Osteocyte (in vitro differentiated cells): Measurements from ENCODE around the gene PAOX. TPM values are rescaled to one million over a fixed set of nuclear protein-coding genes. Genes with fewer than 3 reads are reported as not detected.
A peak's percentile ranks its signal among the peaks of the same experiment; 100 is the strongest.

Source experiments
- DNase-seq: peaks from one replicate; pipeline ENCODE4 v3.0.0; 2021; ENCODE audit warnings: mixed read lengths; ENCODE audit not compliant: unreplicated experiment; ENCODE audit errors: extremely low spot score
- H3K27ac Mint-ChIP-seq: one replicate; pipeline ENCODE4 v1.8.0; 2021; ENCODE audit warnings: mild to moderate bottlenecking, mixed read lengths; ENCODE audit not compliant: unreplicated experiment
- H3K27me3 Mint-ChIP-seq: one replicate; pipeline ENCODE4 v1.8.0; 2021; ENCODE audit warnings: mixed read lengths; ENCODE audit not compliant: unreplicated experiment
- H3K36me3 Mint-ChIP-seq: one replicate; pipeline ENCODE4 v1.8.0; 2021; ENCODE audit warnings: mixed read lengths; ENCODE audit not compliant: unreplicated experiment
- H3K4me1 Mint-ChIP-seq: one replicate; pipeline ENCODE4 v1.8.0; 2021; ENCODE audit warnings: mixed read lengths; ENCODE audit not compliant: unreplicated experiment
- H3K4me3 Mint-ChIP-seq: one replicate; pipeline ENCODE4 v1.8.0; 2021; ENCODE audit warnings: mild to moderate bottlenecking, moderate library complexity, mixed read lengths; ENCODE audit not compliant: unreplicated experiment
- H3K9me3 Mint-ChIP-seq: one replicate; pipeline ENCODE4 v1.8.0; 2021; ENCODE audit warnings: mixed read lengths; ENCODE audit not compliant: unreplicated experiment
- total RNA-seq: library from RNA; stranded (reverse); gene quantifications from 2 replicates; pipeline ENCODE4 v1.2.1, GENCODE V29; 2021
- TF ChIP-seq, protein P1 (sequence below): fragments of 200-600 bp; sonication (generic); IDR thresholded peaks from 2 replicates; pipeline ENCODE4 v1.5.0; 2021; ENCODE audit warnings: antibody characterized with exemption, mild to moderate bottlenecking, moderate library complexity

Gene PAOX
- total RNA-seq, 1 donor from 2014 or later: 8.7 TPM

DNA sequence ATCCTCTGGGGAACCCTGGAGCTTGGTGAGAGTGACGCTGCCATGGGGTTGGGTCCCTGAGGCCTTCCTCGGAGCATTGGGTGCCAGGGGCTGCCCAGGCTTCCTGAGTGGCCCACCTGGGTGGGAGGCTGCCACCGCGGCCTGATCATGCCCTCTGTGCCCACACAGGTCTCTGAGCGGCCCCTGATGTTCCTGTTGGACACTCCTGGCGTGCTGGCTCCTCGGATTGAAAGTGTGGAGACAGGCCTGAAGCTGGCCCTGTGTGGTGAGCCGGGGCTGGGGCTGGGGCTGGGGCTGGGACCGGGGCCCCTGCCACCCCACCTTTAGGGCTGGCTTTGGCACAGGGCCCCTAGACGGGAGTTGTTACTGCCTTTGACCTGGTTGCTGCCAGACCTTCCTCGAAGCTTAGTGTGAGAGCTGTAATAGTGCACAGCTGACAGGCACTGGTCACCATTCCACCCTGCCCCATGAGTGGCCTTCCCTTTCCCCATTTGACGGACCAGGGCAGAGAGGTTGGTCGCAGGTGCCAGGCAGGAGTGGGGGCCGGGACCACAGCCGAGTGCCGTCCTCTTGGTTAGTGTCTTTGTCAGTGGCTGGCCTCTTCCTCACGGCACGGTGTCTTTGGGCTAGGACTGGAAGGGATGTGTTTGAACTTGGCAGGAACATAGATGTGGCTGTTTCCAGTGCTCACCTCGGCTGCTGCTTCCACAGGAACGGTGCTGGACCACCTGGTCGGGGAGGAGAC lies 23.1 kb downstream of the PAOX start:
- H3K36me3 Mint-ChIP-seq: peaks cover 64% of the 10 kb centered on the region
- H3K27ac Mint-ChIP-seq: no peak overlapping the region
- H3K4me3 Mint-ChIP-seq: no peak overlapping the region

DNA sequence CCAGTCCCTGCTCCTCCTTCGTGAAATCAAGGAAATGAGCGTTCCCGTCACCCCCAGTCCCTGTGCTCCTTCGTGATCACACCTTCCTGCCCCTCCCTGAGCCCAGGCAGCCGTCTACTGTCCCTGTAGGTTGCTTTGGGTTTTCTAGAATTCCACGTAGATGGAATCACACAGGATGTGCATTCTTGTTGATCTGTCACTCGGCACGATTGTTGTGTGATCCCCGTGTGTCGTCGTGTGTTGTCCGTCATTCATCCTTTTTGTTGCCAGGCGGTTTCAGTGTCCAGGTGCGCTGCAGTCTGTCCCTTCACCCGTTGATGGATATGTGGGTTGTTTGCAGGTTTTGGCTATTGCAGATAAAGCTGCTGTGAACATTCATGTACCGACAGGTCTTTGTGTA lies 24.3 kb downstream of the PAOX start:
- H3K9me3 Mint-ChIP-seq: peaks cover 7% of the 10 kb centered on the region
- TF ChIP-seq, protein P1, sequence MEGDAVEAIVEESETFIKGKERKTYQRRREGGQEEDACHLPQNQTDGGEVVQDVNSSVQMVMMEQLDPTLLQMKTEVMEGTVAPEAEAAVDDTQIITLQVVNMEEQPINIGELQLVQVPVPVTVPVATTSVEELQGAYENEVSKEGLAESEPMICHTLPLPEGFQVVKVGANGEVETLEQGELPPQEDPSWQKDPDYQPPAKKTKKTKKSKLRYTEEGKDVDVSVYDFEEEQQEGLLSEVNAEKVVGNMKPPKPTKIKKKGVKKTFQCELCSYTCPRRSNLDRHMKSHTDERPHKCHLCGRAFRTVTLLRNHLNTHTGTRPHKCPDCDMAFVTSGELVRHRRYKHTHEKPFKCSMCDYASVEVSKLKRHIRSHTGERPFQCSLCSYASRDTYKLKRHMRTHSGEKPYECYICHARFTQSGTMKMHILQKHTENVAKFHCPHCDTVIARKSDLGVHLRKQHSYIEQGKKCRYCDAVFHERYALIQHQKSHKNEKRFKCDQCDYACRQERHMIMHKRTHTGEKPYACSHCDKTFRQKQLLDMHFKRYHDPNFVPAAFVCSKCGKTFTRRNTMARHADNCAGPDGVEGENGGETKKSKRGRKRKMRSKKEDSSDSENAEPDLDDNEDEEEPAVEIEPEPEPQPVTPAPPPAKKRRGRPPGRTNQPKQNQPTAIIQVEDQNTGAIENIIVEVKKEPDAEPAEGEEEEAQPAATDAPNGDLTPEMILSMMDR: no peak
- H3K4me3 Mint-ChIP-seq: no peak overlapping the region
- no peaks in the 10 kb centered on the region for H3K4me1 Mint-ChIP-seq
- H3K36me3 Mint-ChIP-seq: peaks cover 66% of the 10 kb centered on the region
- no peaks in the 10 kb centered on the region for H3K27me3 Mint-ChIP-seq
- no peak overlapping the region for H3K27ac Mint-ChIP-seq
- DNase-seq: peak; percentile 69

More for the DNA sequence above, 23.1 kb downstream of the PAOX start:
- H3K27me3 Mint-ChIP-seq: no peaks in the 10 kb centered on the region
- H3K4me1 Mint-ChIP-seq: no peaks in the 10 kb centered on the region
- DNase-seq: peak; percentile 77
- no peaks in the 10 kb centered on the region for H3K9me3 Mint-ChIP-seq
- TF ChIP-seq, protein P1: no peak

DNA sequence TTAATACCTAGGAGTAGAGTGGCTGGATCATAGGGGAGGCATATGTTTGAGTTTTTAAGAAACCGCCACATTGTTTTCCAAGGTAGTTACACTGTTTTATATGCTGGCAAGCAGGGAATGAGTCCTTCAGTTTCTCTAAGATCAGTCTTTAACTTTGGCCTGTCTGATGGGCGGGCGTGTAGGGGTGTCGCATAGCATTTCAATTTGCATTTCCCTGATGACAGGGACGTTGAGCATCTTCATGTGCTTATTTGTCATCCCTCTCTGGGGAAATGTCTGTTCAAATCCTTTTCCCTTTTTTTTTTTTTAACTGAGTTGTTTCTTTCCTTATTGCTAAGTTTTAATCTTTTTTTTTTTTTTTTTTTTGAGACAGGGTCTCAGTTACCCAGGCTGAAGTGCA lies 24.7 kb downstream of the PAOX start:
- Mint-ChIP-seq H3K9me3 (peaks cover 11% of the 10 kb centered on the region), H3K36me3 (peaks cover 70% of the 10 kb centered on the region), H3K4me3 (no peak overlapping the region), H3K27me3 (no peaks in the 10 kb centered on the region), H3K27ac (no peak overlapping the region), H3K4me1 (no peaks in the 10 kb centered on the region)
- TF ChIP-seq, protein P1: no peak
- DNase-seq: no peak

DNA sequence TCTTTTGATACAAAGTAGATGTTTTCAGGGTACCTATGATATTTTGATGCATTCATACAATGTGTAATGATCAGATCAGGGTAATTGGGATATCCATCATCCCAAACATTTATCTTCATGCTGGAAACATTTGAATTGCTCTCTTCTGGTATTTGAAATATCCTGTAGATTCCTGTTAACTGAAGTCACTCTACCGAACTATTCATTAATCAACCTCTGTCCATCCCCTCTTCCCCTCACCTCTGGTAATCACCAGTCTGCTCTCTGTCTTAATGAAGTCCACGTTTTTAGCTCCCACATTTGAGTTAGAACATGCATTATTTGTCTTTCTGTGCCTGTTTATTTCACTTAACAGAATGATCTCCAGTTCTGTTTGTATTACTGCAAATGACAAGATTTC lies 26.2 kb downstream of the PAOX start:
- Mint-ChIP-seq H3K4me1 (no peaks in the 10 kb centered on the region), H3K27me3 (no peaks in the 10 kb centered on the region), H3K4me3 (no peak overlapping the region), H3K9me3 (peaks cover 21% of the 10 kb centered on the region), H3K27ac (no peak overlapping the region), H3K36me3 (peaks cover 77% of the 10 kb centered on the region)
- TF ChIP-seq, protein P1: no peak
- no peak for DNase-seq

DNA sequence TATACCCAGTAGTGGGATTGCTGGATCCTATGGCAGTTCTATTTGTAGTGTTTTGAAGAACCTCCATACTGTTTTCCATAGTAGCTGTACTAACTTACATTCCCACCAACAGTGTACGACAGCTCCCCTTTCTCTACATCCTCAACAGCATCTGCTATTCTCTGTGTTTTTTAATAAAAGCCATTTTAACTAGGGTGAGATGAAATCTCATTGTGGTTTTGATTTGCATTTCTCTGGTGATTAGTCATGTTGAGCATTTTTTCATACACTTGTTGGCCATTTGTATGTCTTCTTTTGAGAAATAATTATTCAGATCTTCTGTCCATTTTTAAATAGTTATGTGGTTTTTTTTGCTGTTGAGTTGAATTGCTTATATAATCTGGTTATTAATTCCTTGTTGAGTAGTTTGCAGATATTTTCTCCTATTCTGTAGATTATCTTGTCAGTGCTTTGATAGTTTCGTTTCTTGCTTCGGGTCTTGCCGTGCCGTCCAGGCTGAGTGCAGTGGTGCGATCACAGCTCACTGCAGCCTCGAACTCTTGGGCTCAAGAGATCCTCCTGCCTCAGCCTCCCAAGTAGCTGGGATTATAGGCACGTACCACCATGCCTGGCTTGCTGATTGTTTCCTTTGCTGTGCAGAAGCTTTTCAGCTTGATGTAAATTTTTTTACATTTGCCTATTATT lies 26.9 kb downstream of the PAOX start:
- Mint-ChIP-seq H3K27me3 (no peaks in the 10 kb centered on the region), H3K4me1 (no peaks in the 10 kb centered on the region), H3K4me3 (no peak overlapping the region), H3K27ac (no peak overlapping the region), H3K9me3 (peaks cover 24% of the 10 kb centered on the region), H3K36me3 (peaks cover 81% of the 10 kb centered on the region)
- DNase-seq: no peak
- TF ChIP-seq, protein P1: no peak
